ENCODE data around the gene AARS1.
"Not testable (repeated sequence)": the region's sequence is repeated elsewhere in the genome, so short reads cannot be mapped to it uniquely, and the experiment has no call there.

GRCh38 chr16:70307726-70308125, 18.4 kb upstream of the AARS1 start:
- TF ChIP-seq CTCF, POLR2A (IDR thresholded peaks at IDR 0.05): not testable (repeated sequence)

Data from testis (tissue), 2 donors.